ENCODE measurements around the gene PPT2. TPM values are rescaled to one million over a fixed set of nuclear protein-coding genes. Genes with fewer than 3 reads are reported as not detected.
"Not testable (repeated sequence)": the region's sequence is repeated elsewhere in the genome, so short reads cannot be mapped to it uniquely, and the experiment has no call there.

Gene PPT2
- total RNA-seq, 4 donors from 2014 or later, result 36.6 to 220 (median 56.9) TPM

DNA sequence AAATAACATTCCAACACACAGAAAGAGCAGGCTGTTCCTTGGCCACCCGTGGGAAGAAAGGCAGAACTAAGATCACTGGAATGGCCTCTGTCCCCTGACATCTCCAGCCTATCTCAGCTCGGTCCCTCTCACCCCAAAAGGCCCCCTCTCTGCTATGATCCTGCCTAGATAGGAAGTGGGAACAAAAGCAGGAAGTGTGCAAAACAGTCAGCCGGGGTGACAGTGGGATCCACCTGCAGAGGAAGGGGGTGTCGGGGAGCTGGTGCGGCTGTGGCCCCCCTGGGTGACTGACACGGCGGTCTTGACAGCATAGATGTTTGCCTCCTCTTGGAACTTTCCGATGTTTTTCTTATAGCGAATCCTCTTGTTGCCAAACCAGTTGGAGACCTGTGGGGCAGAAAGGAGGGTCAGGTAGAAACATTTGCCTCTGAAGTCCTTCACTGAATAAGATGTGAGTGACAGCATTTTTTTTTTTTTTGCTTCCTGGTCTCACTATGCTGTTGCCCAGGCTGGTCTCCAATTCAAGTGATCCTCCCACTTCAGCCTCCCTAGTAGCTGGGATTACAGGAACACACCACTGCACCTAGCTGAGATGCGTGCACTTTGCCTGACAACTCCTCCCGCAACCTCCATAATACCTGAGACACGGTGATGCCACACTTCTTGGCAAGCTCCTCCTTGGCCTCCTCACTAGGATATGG lies 33.2 kb downstream of the PPT2 start:
- 63 to 65% methylated on average over 12 of the region's 12 CpGs for WGBS, 2 donors
- no peak overlapping the region for H3K4me3 ChIP-seq (ENCODE audit: low read depth, poor library complexity, severe bottlenecking)
- intact Hi-C loops (cut with DNase I; ENCODE audit: low total_unique reads), result no loop called here
- DNase-seq (ENCODE audit: low spot score in 2 of 2), result no peak
- TF ChIP-seq, protein P1, sequence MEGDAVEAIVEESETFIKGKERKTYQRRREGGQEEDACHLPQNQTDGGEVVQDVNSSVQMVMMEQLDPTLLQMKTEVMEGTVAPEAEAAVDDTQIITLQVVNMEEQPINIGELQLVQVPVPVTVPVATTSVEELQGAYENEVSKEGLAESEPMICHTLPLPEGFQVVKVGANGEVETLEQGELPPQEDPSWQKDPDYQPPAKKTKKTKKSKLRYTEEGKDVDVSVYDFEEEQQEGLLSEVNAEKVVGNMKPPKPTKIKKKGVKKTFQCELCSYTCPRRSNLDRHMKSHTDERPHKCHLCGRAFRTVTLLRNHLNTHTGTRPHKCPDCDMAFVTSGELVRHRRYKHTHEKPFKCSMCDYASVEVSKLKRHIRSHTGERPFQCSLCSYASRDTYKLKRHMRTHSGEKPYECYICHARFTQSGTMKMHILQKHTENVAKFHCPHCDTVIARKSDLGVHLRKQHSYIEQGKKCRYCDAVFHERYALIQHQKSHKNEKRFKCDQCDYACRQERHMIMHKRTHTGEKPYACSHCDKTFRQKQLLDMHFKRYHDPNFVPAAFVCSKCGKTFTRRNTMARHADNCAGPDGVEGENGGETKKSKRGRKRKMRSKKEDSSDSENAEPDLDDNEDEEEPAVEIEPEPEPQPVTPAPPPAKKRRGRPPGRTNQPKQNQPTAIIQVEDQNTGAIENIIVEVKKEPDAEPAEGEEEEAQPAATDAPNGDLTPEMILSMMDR (IDR thresholded peaks at IDR 0.05), result no peak
- TF ChIP-seq POLR2A (IDR thresholded peaks at IDR 0.05), result no peak

DNA sequence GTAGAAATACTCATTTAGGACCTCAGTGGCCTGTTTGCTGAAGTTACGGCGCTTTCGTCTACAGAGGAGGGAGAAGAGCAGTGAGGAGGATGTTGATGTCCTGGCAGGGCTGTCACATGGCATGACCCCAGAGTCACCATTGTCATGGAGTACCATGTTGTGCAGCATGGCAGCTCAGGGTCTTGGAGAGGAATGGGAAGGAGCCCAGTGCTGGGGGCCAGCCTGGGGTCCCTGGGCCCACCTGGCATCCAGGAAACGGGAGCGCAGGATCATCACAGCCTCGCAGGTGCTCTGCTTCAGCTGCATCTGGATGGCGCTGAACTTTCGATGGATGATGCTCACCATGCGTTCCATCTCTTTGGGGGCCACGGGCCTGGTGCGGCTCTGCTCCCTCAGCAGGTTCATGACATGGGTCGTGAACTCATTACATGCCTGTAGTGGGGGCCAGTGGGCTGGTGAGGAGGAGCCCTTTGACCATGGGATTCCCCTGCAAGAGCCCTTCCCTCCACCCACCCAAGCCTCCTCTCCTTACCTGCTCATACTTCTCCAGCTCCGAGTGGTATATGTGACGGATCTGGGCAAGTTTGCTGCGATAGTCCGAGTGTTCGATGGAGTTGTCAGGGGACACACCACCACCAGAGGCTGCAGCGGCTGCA lies 33.9 kb downstream of the PPT2 start:
- DNase-seq (ENCODE audit: low spot score in 2 of 2); H3K4me3 ChIP-seq (ENCODE audit: low read depth, poor library complexity, severe bottlenecking); intact Hi-C loops (cut with DNase I; ENCODE audit: low total_unique reads): not testable (repeated sequence)
- 72 to 94% methylated on average over 12 to 18 of the region's 18 CpGs for WGBS, 2 donors

DNA sequence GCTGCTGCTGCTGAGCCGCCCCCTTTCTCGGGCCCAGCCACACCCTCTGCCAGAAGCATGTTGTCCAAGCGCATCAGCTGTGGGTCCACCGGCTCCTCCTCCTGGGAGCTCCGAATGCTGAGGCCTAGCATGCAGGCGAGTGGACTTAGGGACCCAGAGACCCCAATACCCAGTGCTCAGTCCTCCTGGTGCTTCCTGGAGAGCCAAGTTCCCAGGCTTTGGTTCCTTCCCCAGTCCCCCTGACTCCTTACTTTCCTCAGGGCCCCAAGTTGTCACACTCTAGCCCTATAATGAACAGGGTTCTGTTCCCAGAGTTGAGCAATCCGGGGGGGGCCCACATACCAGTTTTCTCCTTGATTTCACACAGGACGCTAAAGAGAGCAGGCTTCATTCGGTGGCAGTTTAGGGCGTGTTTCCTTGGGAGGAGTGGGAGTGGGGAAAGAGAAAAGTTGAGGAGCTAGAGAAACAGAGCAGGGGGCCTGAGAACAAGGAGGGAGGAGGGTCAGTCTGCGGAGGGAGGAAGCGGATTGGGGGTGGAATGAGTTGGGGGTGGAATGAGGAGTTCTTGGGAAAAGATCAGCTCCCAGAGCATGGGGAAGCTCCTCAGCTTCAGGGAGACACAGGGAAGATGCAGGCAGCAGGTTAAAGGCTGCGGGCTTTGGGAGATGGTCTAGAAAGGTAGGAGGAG lies 34.6 kb downstream of the PPT2 start:
- WGBS, 2 donors, result 9 to 10% methylated on average over 10 to 13 of the region's 13 CpGs
- peak overlapping the region; percentile 53 for H3K4me3 ChIP-seq (ENCODE audit: low read depth, poor library complexity, severe bottlenecking)
- TF ChIP-seq, protein P1 (IDR thresholded peaks at IDR 0.05), result no peak
- no peak for TF ChIP-seq POLR2A (IDR thresholded peaks at IDR 0.05)
- DNase-seq (ENCODE audit: low spot score in 2 of 2), result no peak
- intact Hi-C loops (cut with DNase I; ENCODE audit: low total_unique reads), result no loop called here

DNA sequence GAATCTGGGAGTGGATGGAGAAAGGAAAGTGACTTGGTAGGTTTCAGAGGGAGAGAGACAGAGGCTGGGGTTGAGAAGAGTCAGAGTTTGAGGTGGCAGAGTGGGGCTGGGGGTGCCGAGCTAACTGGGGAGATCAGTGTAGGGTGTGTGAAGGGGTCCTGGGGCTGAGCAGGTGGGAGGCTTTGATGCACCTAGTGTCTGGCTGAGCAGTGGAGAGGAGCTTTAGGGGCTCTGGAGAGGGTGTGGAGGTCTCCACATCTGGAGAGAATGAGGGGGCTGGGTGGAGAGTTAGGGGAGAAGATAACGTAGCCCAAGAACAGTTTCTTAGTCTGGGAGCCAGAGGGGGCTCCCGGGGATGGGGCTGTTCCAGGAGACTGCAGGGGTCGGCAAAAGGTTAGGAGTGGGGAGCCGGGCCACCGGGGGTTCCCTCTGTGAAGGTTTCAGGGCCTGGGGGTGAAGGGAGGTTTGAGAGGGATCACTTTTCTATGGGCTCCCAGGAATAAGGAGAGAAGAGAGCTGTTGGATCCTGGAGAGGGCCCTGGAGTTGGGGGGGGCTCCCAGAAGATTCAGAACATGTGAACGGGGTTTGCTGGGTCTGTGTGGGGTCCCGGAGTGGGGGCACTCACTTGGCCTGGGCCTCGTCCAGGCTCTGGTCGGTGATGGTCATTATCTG lies 35.3 kb downstream of the PPT2 start:
- TF ChIP-seq, protein P1 (IDR thresholded peaks at IDR 0.05), result no peak
- no peak for TF ChIP-seq POLR2A (IDR thresholded peaks at IDR 0.05)
- 3 to 4% methylated on average over 10 of the region's 10 CpGs for WGBS, 2 donors
- intact Hi-C loops (cut with DNase I; ENCODE audit: low total_unique reads), result no loop called here
- peak overlapping the region; percentile 53 for H3K4me3 ChIP-seq (ENCODE audit: low read depth, poor library complexity, severe bottlenecking)
- no peak for DNase-seq (ENCODE audit: low spot score in 2 of 2)

DNA sequence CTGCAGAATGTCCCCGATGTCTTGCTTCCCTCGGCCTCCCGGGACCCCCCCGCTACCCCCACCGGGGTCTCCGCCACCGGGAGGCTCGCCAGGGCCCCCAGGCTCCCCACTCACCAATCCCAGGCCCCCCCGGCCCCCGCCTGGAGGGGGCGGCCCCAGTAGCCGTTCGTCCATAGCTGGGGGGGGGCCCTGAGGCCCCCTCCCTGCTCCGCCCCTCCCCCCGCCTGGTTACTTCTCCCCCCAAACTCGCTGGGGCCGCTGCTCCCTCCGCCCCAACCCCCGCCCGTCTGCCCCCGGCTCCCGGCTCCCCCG lies 35.8 kb downstream of the PPT2 start:
- WGBS, 2 donors, result 0 to 12% methylated on average over 4 to 5 of the region's 23 CpGs
- DNase-seq (ENCODE audit: low spot score in 2 of 2), result no peak
- intact Hi-C loops (cut with DNase I; ENCODE audit: low total_unique reads), result loop anchor here (10.0 kb wide), 1 partner anchor 65 kb away; the partner anchor contains the start of gene ATF6B
- TF ChIP-seq, protein P1 (IDR thresholded peaks at IDR 0.05), result no peak
- no peak for TF ChIP-seq POLR2A (IDR thresholded peaks at IDR 0.05)
- H3K4me3 ChIP-seq (ENCODE audit: low read depth, poor library complexity, severe bottlenecking), result peak overlapping the region; percentile 53
